IMR-90 (cell line): ENCODE results near the gene GSE1. TPM values are rescaled to one million over a fixed set of nuclear protein-coding genes. Genes with fewer than 3 reads are reported as not detected.

ENCODE experiments used
- ATAC-seq: fragments of 200-7000 bp; cut with Tn5 transposase; 2 replicates; pipeline ENCODE4 v1.9.1; 2020; ENCODE audit warnings: low read depth, mild to moderate bottlenecking, moderate library complexity
- BruUV-seq: library from RNA; stranded (reverse); fragments of 400-500 nt; replicated peaks from 2 replicates; lab custom pipeline; 2021; lab: Mats Ljungman, UMichigan
- CTCF ChIA-PET: fragments of 300-600 bp; formaldehyde crosslinking; extraction: SDS; loops from one replicate; lab custom pipeline; 2021; ENCODE audit warnings: antibody characterized with exemption; lab: Yijun Ruan, JAX
- POLR2A ChIA-PET: fragments of 300-600 bp; sonication (Branson Sonifier 250); formaldehyde crosslinking; loops from one replicate; lab custom pipeline; 2022; ENCODE audit warnings: antibody characterized with exemption; ENCODE audit not compliant: unreplicated experiment; lab: Charles Lee
- DNase-seq: peaks from one replicate; pipeline ENCODE4 v3.0.0; 2013
- H2AFZ ChIP-seq: replicated peaks from 2 replicates; pipeline ENCODE3; 2013; ENCODE audit warnings: low read length, mild to moderate bottlenecking; ENCODE audit not compliant: poor library complexity
- H2AK5ac ChIP-seq: 2 replicates; pipeline ENCODE4 v1.6.1; 2013; ENCODE audit warnings: low read depth, low read length, inconsistent platforms
- H2AK9ac ChIP-seq: replicated peaks from 2 replicates; pipeline ENCODE3; 2013; ENCODE audit warnings: mild to moderate bottlenecking, low read depth, low read length, moderate library complexity; ENCODE audit not compliant: poor library complexity
- H2BK120ac ChIP-seq: 2 replicates; pipeline ENCODE4 v1.6.1; 2013; ENCODE audit warnings: low read depth, low read length, inconsistent platforms
- H2BK15ac ChIP-seq: 3 replicates; pipeline ENCODE4 v1.6.1; 2013; ENCODE audit warnings: low read depth, low read length, inconsistent platforms
- H2BK20ac ChIP-seq: 2 replicates; pipeline ENCODE4 v1.6.1; 2013; ENCODE audit warnings: low read depth, mild to moderate bottlenecking, inconsistent platforms, low read length, moderate library complexity
- H2BK5ac ChIP-seq: 2 replicates; pipeline ENCODE4 v1.6.1; 2013; ENCODE audit warnings: mild to moderate bottlenecking, low read depth, low read length, inconsistent platforms; ENCODE audit not compliant: poor library complexity, severe bottlenecking
- H3K14ac ChIP-seq: replicated peaks from 2 replicates; pipeline ENCODE4 v1.6.1; 2013; ENCODE audit warnings: low read depth, low read length, inconsistent platforms
- H3K18ac ChIP-seq: 2 replicates; pipeline ENCODE4 v1.6.1; 2013; ENCODE audit warnings: low read depth, low read length, control low read depth
- H3K23ac ChIP-seq: 2 replicates; pipeline ENCODE4 v1.6.1; 2013; ENCODE audit warnings: low read depth, low read length, inconsistent platforms
- H3K27ac ChIP-seq: 2 replicates; pipeline ENCODE4 v1.5.1; 2013; ENCODE audit warnings: mild to moderate bottlenecking, control low read depth, low read length; ENCODE audit not compliant: insufficient read depth
- H3K27me3 ChIP-seq: 2 replicates; pipeline ENCODE4 v1.6.1; 2013; ENCODE audit warnings: low read length; ENCODE audit not compliant: control insufficient read depth, insufficient read depth
- H3K36me3 ChIP-seq: 2 replicates; pipeline ENCODE4 v1.6.1; 2013; ENCODE audit warnings: low read length, mixed read lengths; ENCODE audit not compliant: control insufficient read depth, insufficient read depth
- H3K4ac ChIP-seq: 2 replicates; pipeline ENCODE4 v1.6.1; 2013; ENCODE audit warnings: low read depth, low read length, inconsistent platforms
- H3K4me1 ChIP-seq: 2 replicates; pipeline ENCODE4 v1.6.1; 2013; ENCODE audit warnings: low read length, mixed read lengths; ENCODE audit not compliant: control insufficient read depth, insufficient read depth
- H3K4me2 ChIP-seq: 2 replicates; pipeline ENCODE4 v1.6.1; 2013; ENCODE audit warnings: low read depth, mild to moderate bottlenecking, control low read depth, low read length, moderate library complexity
- H3K4me3 ChIP-seq: 2 replicates; pipeline ENCODE4 v1.5.1; 2013; ENCODE audit warnings: low read depth, mild to moderate bottlenecking, control low read depth, low read length, moderate library complexity; ENCODE audit not compliant: insufficient read depth
- H3K56ac ChIP-seq: 2 replicates; pipeline ENCODE4 v1.6.1; 2013; ENCODE audit warnings: low read length, inconsistent platforms; ENCODE audit not compliant: insufficient read depth; ENCODE audit errors: extremely low read depth
- H3K79me1 ChIP-seq, 2 experiments: 2 replicates each; pipeline ENCODE4 v1.6.1; 2013; ENCODE audit warnings: low read length in 2 of 2, inconsistent platforms in 1 of 2, low read depth in 1 of 2
- H3K9ac ChIP-seq: 2 replicates; pipeline ENCODE4 v1.6.1; 2013; ENCODE audit warnings: low read depth, low read length, control low read depth
- H3K9me1 ChIP-seq: 2 replicates; pipeline ENCODE4 v1.6.1; 2013; ENCODE audit warnings: low read length, inconsistent platforms; ENCODE audit not compliant: insufficient read depth
- H3K9me3 ChIP-seq: 2 replicates; pipeline ENCODE4 v1.6.1; 2013; ENCODE audit warnings: low read length; ENCODE audit not compliant: control insufficient read depth, insufficient read depth
- H4K20me1 ChIP-seq: 2 replicates; pipeline ENCODE4 v1.6.1; 2013; ENCODE audit warnings: low read length, inconsistent platforms; ENCODE audit not compliant: insufficient read depth
- H4K5ac ChIP-seq: 2 replicates; pipeline ENCODE4 v1.6.1; 2013; ENCODE audit warnings: mild to moderate bottlenecking, low read depth, low read length, control low read depth
- H4K8ac ChIP-seq, 2 experiments: 2 replicates each; pipeline ENCODE4 v1.6.1; 2013; ENCODE audit warnings: low read depth in 2 of 2, low read length in 2 of 2, control low read depth in 1 of 2, inconsistent platforms in 1 of 2
- H4K91ac ChIP-seq: 2 replicates; pipeline ENCODE4 v1.6.1; 2013; ENCODE audit warnings: low read depth, low read length, inconsistent platforms; ENCODE audit not compliant: insufficient read depth
- CEBPB ChIP-seq: IDR thresholded peaks from 2 replicates; pipeline ENCODE4 v1.6.1; 2012; ENCODE audit warnings: low read depth, low read length, improper control_type of control experiment
- CHD1 ChIP-seq: IDR thresholded peaks from 2 replicates; pipeline ENCODE4 v1.6.1; 2012; ENCODE audit warnings: low read depth, low read length, improper control_type of control experiment
- CTCF ChIP-seq: conservative IDR thresholded peaks from 2 replicates; pipeline ENCODE4 v1.5.1; 2012; ENCODE audit warnings: mild to moderate bottlenecking, low read depth, low read length, improper control_type of control experiment
- MAFK ChIP-seq: IDR thresholded peaks from 2 replicates; pipeline ENCODE4 v1.6.1; 2012; ENCODE audit warnings: low read depth, low read length, improper control_type of control experiment
- MAZ ChIP-seq: IDR thresholded peaks from 2 replicates; pipeline ENCODE4 v1.6.1; 2012; ENCODE audit warnings: low read depth, mild to moderate bottlenecking, low read length, improper control_type of control experiment, moderate library complexity, borderline replicate concordance
- MXI1 ChIP-seq: IDR thresholded peaks from 2 replicates; pipeline ENCODE4 v1.6.1; 2012; ENCODE audit warnings: low read depth, mild to moderate bottlenecking, low read length, moderate library complexity, borderline replicate concordance
- NFE2L2 ChIP-seq: fragments of 150-350 bp; IDR thresholded peaks from 2 replicates; pipeline ENCODE4 v1.6.1; 2016; ENCODE audit warnings: low read depth, mild to moderate bottlenecking, low read length
- POLR2A ChIP-seq: IDR thresholded peaks from 2 replicates; pipeline ENCODE4 v1.6.1; 2012; ENCODE audit warnings: mild to moderate bottlenecking, low read depth, low read length
- RAD21 ChIP-seq: IDR thresholded peaks from 2 replicates; pipeline ENCODE4 v1.6.1; 2012; ENCODE audit warnings: low read length, improper control_type of control experiment
- RCOR1 ChIP-seq: IDR thresholded peaks from 2 replicates; pipeline ENCODE4 v1.6.1; 2012; ENCODE audit warnings: mild to moderate bottlenecking, low read length, improper control_type of control experiment; ENCODE audit not compliant: insufficient replicate concordance
- RFX5 ChIP-seq: IDR thresholded peaks from 2 replicates; pipeline ENCODE4 v1.8.0; 2012; ENCODE audit warnings: low read depth, mild to moderate bottlenecking, low read length, moderate library complexity
- SMC3 ChIP-seq: fragments of 150-350 bp; IDR thresholded peaks from 2 replicates; pipeline ENCODE4 v1.6.1; 2016; ENCODE audit warnings: low read depth, mild to moderate bottlenecking, antibody characterized with exemption, low read length, moderate library complexity
- USF2 ChIP-seq: fragments of 150-350 bp; IDR thresholded peaks from 2 replicates; pipeline ENCODE4 v1.6.1; 2017; ENCODE audit warnings: mild to moderate bottlenecking, antibody characterized with exemption, low read length, low read depth
- WGBS, 2 experiments: methylation state at CpG; one replicate each; pipeline versions ENCODE4 v1.1.5 to v1.1.7; 2013; ENCODE audit warnings: missing lambda C conversion rate in 2 of 2; ENCODE audit not compliant: insufficient read length in 1 of 2; ENCODE audit errors: extremely low coverage in 2 of 2; 5-methylcytosine and 5-hydroxymethylcytosine counted together
- dilution Hi-C: fragments of 300-500 bp; cut with HindIII; formaldehyde crosslinking; loops from one replicate; pipeline ENCODE4 v1.14.3; 2018; ENCODE audit warnings: low sequenced_read_pairs; ENCODE audit not compliant: unreplicated experiment
- in situ Hi-C: fragments of 300-500 bp; cut with MboI; formaldehyde crosslinking; loops from 3 replicates; pipeline ENCODE4 v1.14.3; 2019; ENCODE audit warnings: low sequenced_read_pairs, inconsistent platforms, mixed read lengths
- intact Hi-C: fragments of 100-400 bp; cut with micrococcal nuclease; formaldehyde crosslinking; loops from 2 replicates; pipeline ENCODE4 v1.10.0; 2022
- polyA plus RNA-seq, 3 experiments: library from polyadenylated mRNA; depleted of rRNA; stranded (reverse); fragments of >200 nt; gene quantifications; 2 replicates each; pipeline ENCODE4 v1.2.3, GENCODE V29; 2012; ENCODE audit warnings: low replicate concordance in 1 of 3
- total RNA-seq: library from RNA; depleted of rRNA; stranded (reverse); fragments of >200 nt; gene quantifications from 2 replicates; pipeline ENCODE4 v1.2.3, GENCODE V29; 2012

The GSE1 gene
- total and polyA plus RNA-seq, 2 of the 4 experiments (the other 2 are of a cell fraction) = 14.9 to 25.5 TPM

GRCh38 chr16:85706449-85707034 is 93.4 kb downstream of the GSE1 start:
- H3K9ac ChIP-seq = no peak overlapping the region
- no peak overlapping the region for H2BK15ac ChIP-seq
- H3K4me1 ChIP-seq = no peaks in the 10 kb centered on the region
- H3K4me2 ChIP-seq = no peak overlapping the region
- DNase-seq (no peak), ATAC-seq (no peak)
- no TSS peak for BruUV-seq
- H3K23ac ChIP-seq = no peak overlapping the region
- H3K79me1 ChIP-seq = no peaks in the 10 kb centered on the region
- H3K4me3 ChIP-seq = no peak overlapping the region
- intact Hi-C loops = no loop called here
- H3K9me1 ChIP-seq = peaks cover 5% of the 10 kb centered on the region
- no peak overlapping the region for H2BK20ac ChIP-seq
- H4K5ac ChIP-seq = no peak overlapping the region
- peaks cover 2% of the 10 kb centered on the region; the same call in 1 of the 2 replicates for H3K9me3 ChIP-seq
- H2BK120ac ChIP-seq = no peak overlapping the region
- H2AK5ac ChIP-seq = no peak overlapping the region
- no peak overlapping the region for H2BK5ac ChIP-seq
- no peak overlapping the region for H3K14ac ChIP-seq
- no CpG with 5 or more reads among the region's 11 CpGs for WGBS, 2 experiments
- no peak overlapping the region for H3K18ac ChIP-seq
- H3K56ac ChIP-seq = no peak overlapping the region
- no peak overlapping the region for H3K4ac ChIP-seq
- H4K20me1 ChIP-seq = no peaks in the 10 kb centered on the region; the same call in 1 of the 2 replicates
- no peak overlapping the region for H3K27ac ChIP-seq
- no peak overlapping the region for H2AK9ac ChIP-seq
- no peak for TF ChIP-seq RCOR1
- TF ChIP-seq NFE2L2 = no peak
- TF ChIP-seq RFX5 = no peak
- no peak for TF ChIP-seq POLR2A
- no peak for TF ChIP-seq MAFK
- TF ChIP-seq USF2 = no peak
- TF ChIP-seq SMC3 = no peak
- TF ChIP-seq RAD21 = no peak
- no peak for TF ChIP-seq MAZ
- TF ChIP-seq CTCF = no peak
- TF ChIP-seq CEBPB = no peak
- TF ChIP-seq CHD1 = no peak
- no peak for TF ChIP-seq MXI1
- H3K36me3 ChIP-seq = peaks cover 2% of the 10 kb centered on the region
- H4K91ac ChIP-seq = no peak overlapping the region
- in situ Hi-C loops = no loop called here
- H3K27me3 ChIP-seq = no peaks in the 10 kb centered on the region
- no peak overlapping the region for H4K8ac ChIP-seq
- dilution Hi-C loops = no loop called here
- peak overlapping the region; percentile 26 for H2AFZ ChIP-seq
- CTCF ChIA-PET = interaction anchor here (0.7 kb wide), 1 partner anchor 21 kb away, joined by 3 read pairs; no protein-coding TSS in a partner anchor
- POLR2A ChIA-PET = no interaction called here
